K562 (cell line): Measurements from ENCODE around the gene TENM3. TPM values are rescaled to one million over a fixed set of nuclear protein-coding genes. Genes with fewer than 3 reads are reported as not detected.

Source experiments
- ATAC-seq: fragments of 200-7000 bp; cut with Tn5 transposase; 3 replicates; pipeline ENCODE4 v1.9.1; 2020; ENCODE audit warnings: moderate library complexity
- BruUV-seq: library from RNA; stranded (reverse); fragments of 400-500 nt; replicated peaks from 2 replicates; lab custom pipeline; 2021; lab: Mats Ljungman, UMichigan
- CTCF ChIA-PET: fragments of 300-600 bp; formaldehyde crosslinking; extraction: SDS; loops from one replicate; lab custom pipeline; 2021; ENCODE audit warnings: low intra/inter-chr PET ratio; lab: Yijun Ruan, JAX
- POLR2A ChIA-PET: fragments of 300-600, 350-650 bp; sonication (Branson Sonifier 250); formaldehyde crosslinking; extraction: SDS; loops from one replicate; lab custom pipeline; 2021; ENCODE audit warnings: antibody characterized with exemption, inconsistent platforms; lab: Yijun Ruan, JAX
- DNase-seq, 4 experiments: peaks; one replicate each; pipeline versions ENCODE4 v3.0.0 to v3.0.0-alpha.2; 2011 to 2018; ENCODE audit warnings: low spot score in 3 of 4, mixed read lengths in 3 of 4; ENCODE audit errors: extremely low read depth in 1 of 4
- FAIRE-seq: peaks from 2 replicates; lab custom pipeline; 2011; peaks lifted over from hg19 to GRCh38; lab: Jason Lieb, UNC
- H2AFZ ChIP-seq: 2 replicates; pipeline ENCODE4 v1.6.0; 2011; ENCODE audit warnings: low read depth, low read length, control low read depth, inconsistent platforms
- H3K27ac ChIP-seq: fragments of 200-600 bp; 3 replicates; pipeline ENCODE4 v1.8.0; 2011; ENCODE audit warnings: low read depth, mild to moderate bottlenecking, control low read depth, inconsistent platforms, low read length, moderate library complexity, mixed read lengths; ENCODE audit errors: extremely low read depth
- H3K27me3 ChIP-seq, 2 experiments: fragments of 300-600 bp in 1 of 2; 2 replicates in 1 of 2; 3 replicates in 1 of 2; pipeline versions ENCODE4 v1.6.0 to v1.8.0; 2011; ENCODE audit warnings: inconsistent platforms in 2 of 2, low read length in 2 of 2, mild to moderate bottlenecking in 1 of 2, mixed read lengths in 1 of 2, moderate library complexity in 1 of 2; ENCODE audit not compliant: control insufficient read depth in 2 of 2, insufficient read depth in 2 of 2
- H3K36me3 ChIP-seq: fragments of 300-600 bp; 3 replicates; pipeline ENCODE4 v1.8.0; 2011; ENCODE audit warnings: mild to moderate bottlenecking, low read length, inconsistent platforms; ENCODE audit not compliant: control insufficient read depth, insufficient read depth
- H3K4me1 ChIP-seq, 2 experiments: fragments of 200-600 bp in 1 of 2; replicated peaks in 1 of 2; 2 replicates in 1 of 2; 3 replicates in 1 of 2; pipeline versions ENCODE4 v1.5.1 to v1.8.0; 2011; ENCODE audit warnings: inconsistent platforms in 2 of 2, low read length in 2 of 2, mild to moderate bottlenecking in 1 of 2, mixed read lengths in 1 of 2, moderate library complexity in 1 of 2; ENCODE audit not compliant: control insufficient read depth in 2 of 2, insufficient read depth in 2 of 2
- H3K4me2 ChIP-seq: 2 replicates; pipeline ENCODE4 v1.6.1; 2011; ENCODE audit warnings: low read length, control low read depth, inconsistent platforms, mixed read lengths; ENCODE audit not compliant: insufficient read depth
- H3K4me3 ChIP-seq: fragments of 200-600 bp; sonication (generic), shearing (Covaris generic); 2 replicates; pipeline ENCODE4 v1.5.1; 2016; ENCODE audit warnings: control low read depth, inconsistent platforms
- H3K79me2 ChIP-seq: fragments of 200-600 bp; 3 replicates; pipeline ENCODE4 v1.8.0; 2011; ENCODE audit warnings: low read length, inconsistent platforms; ENCODE audit not compliant: control insufficient read depth, insufficient read depth
- H3K9ac ChIP-seq, 2 experiments: 2 replicates each; pipeline versions ENCODE4 v1.6.0 to v1.6.1; 2011; ENCODE audit warnings: low read depth in 2 of 2, low read length in 2 of 2, control low read depth in 1 of 2, inconsistent platforms in 1 of 2, mild to moderate bottlenecking in 1 of 2, mixed read lengths in 1 of 2; ENCODE audit not compliant: insufficient read depth in 1 of 2
- H3K9me1 ChIP-seq: one replicate; pipeline ENCODE4 v1.6.0; 2011; ENCODE audit warnings: inconsistent platforms, mild to moderate bottlenecking, low read length, moderate library complexity; ENCODE audit not compliant: control insufficient read depth, insufficient read depth
- H3K9me3 ChIP-seq: replicated peaks from 2 replicates; pipeline ENCODE4 v1.5.1; 2011; ENCODE audit warnings: low read depth, low read length, inconsistent platforms; ENCODE audit not compliant: control insufficient read depth, insufficient read depth
- H4K20me1 ChIP-seq: replicated peaks from 2 replicates; pipeline ENCODE4 v1.6.1; 2011; ENCODE audit warnings: low read length, inconsistent platforms, mixed read lengths; ENCODE audit not compliant: control insufficient read depth, insufficient read depth
- FOSL1 ChIP-seq: fragments of 200-800 bp; sonication (Bioruptor generic); conservative IDR thresholded peaks from 2 replicates; pipeline ENCODE4 v1.6.1; 2016; ENCODE audit warnings: missing genetic modification characterization, missing compliant biosample characterization
- FOXJ3 ChIP-seq: sonication (generic); formaldehyde crosslinking; IDR thresholded peaks from 2 replicates; pipeline ENCODE4 v1.4.0; 2020; ENCODE audit warnings: mild to moderate bottlenecking, missing genetic modification reagents
- HCFC1 ChIP-seq: IDR thresholded peaks from 2 replicates; pipeline ENCODE4 v1.6.1; 2012; ENCODE audit warnings: low read depth, low read length, improper control_type of control experiment
- MCM5 ChIP-seq: fragments of 450-650 bp; IDR thresholded peaks from 2 replicates; pipeline ENCODE4 v1.6.1; 2016; ENCODE audit warnings: low read depth
- NFRKB ChIP-seq: fragments of 450-650 bp; IDR thresholded peaks from 2 replicates; pipeline ENCODE4 v1.6.1; 2016; ENCODE audit warnings: low read depth
- SIN3B ChIP-seq: fragments of 450-650 bp; IDR thresholded peaks from 2 replicates; pipeline ENCODE4 v1.6.1; 2017; ENCODE audit warnings: low read depth, mild to moderate bottlenecking, moderate library complexity
- ZC3H4 ChIP-seq: sonication (generic); formaldehyde crosslinking; IDR thresholded peaks from 2 replicates; pipeline ENCODE4 v1.9.0; 2021; ENCODE audit warnings: missing genetic modification reagents, borderline replicate concordance
- ZNF324 ChIP-seq: fragments of 250-450 bp; sonication (Bioruptor Pico); IDR thresholded peaks from 2 replicates; pipeline ENCODE4 v1.4.0; 2020; ENCODE audit warnings: mild to moderate bottlenecking
- ZNF445 ChIP-seq: fragments of 250-450 bp; sonication (Bioruptor Pico); IDR thresholded peaks from 2 replicates; pipeline ENCODE4 v1.4.0; 2020; ENCODE audit warnings: low read depth, mild to moderate bottlenecking, moderate library complexity
- ZNF76 ChIP-seq: fragments of 250-450 bp; sonication (Bioruptor Pico); IDR thresholded peaks from 2 replicates; pipeline ENCODE4 v1.4.0; 2020; ENCODE audit warnings: mild to moderate bottlenecking, moderate library complexity, borderline replicate concordance
- ZNF766 ChIP-seq: fragments of 200-800 bp; sonication (Bioruptor generic); conservative IDR thresholded peaks from 2 replicates; pipeline ENCODE4 v1.6.1; 2016; ENCODE audit warnings: missing genetic modification characterization, missing compliant biosample characterization
- ZNF780A ChIP-seq: fragments of 250-450 bp; sonication (Bioruptor Pico); IDR thresholded peaks from 2 replicates; pipeline ENCODE4 v1.5.0; 2021; ENCODE audit warnings: mild to moderate bottlenecking
- WGBS: fragments of 100-300 bp; shearing (Covaris generic); methylation state at CpG from one replicate; pipeline ENCODE4 v1.1.6; 2016; ENCODE audit warnings: low coverage, mixed read lengths; ENCODE audit not compliant: insufficient coverage; ENCODE audit errors: missing lambda C conversion rate; 5-methylcytosine and 5-hydroxymethylcytosine counted together
- in situ Hi-C: fragments of 300-500 bp; cut with MboI; formaldehyde crosslinking; loops from 4 replicates; pipeline ENCODE4 v1.15.0; 2018; ENCODE audit warnings: inconsistent platforms, mixed read lengths
- intact Hi-C: fragments of 100-400 bp; cut with micrococcal nuclease; formaldehyde crosslinking; loops from 2 replicates; pipeline ENCODE4 v1.14.2; 2022
- polyA plus RNA-seq, 8 experiments: library from polyadenylated mRNA; depleted of rRNA in 4 of 8; stranded (reverse) in 5 of 8; unstranded in 3 of 8; fragments of >200 nt; fragmentation: Nextera tagmentation in 2 of 8; fragmentation: Illumina TruSeq in 1 of 8; extraction: Ambion mirVana in 2 of 8; extraction: Trizol in 1 of 8; gene quantifications; 2 replicates each; pipeline versions ENCODE4 v1.2.1 to v1.2.3, GENCODE V29; 2011 to 2014; ENCODE audit warnings: inconsistent platforms in 1 of 8, missing spikeins in 1 of 8
- total RNA-seq, 7 experiments: library from RNA; depleted of rRNA in 6 of 7; stranded (reverse); fragments of >200 nt in 6 of 7; fragmentation: Illumina TruSeq in 2 of 7; extraction: Trizol in 2 of 7; gene quantifications; 2 replicates each; pipeline versions ENCODE4 v1.2.1 to v1.2.3, GENCODE V29; 2011 to 2021; ENCODE audit warnings: low replicate concordance in 1 of 7

The TENM3 gene
- total and polyA plus RNA-seq, 9 of the 15 experiments (the other 6 are each of a cell fraction or from before 2014, with no cell fraction given) = 0.01 to 0.02 TPM; not detected in 7

DNA sequence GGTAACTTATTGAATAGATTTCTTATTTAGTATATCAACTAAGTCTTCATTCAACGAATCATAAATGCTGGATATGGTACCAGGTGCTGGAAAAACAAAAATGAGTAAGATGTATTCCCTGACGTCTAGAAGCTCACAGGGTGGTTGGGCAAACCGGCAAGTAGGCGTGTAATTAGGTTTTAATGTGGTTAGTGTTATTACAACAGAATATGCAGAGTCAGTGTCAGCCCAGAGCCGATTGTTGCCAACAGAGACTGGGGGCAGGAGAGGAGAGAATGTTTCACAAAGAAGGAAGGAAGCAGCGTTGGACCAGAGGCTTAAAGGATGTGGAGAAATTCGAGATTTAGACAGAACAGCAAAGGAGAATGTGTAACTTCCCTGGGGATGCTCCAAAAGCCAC, 111.7 kb downstream of the TENM3 start (continued):
- TF ChIP-seq ZNF766 (no peak), ZNF780A (no peak), ZNF76 (CRISPR knock-in tag) (no peak)

DNA sequence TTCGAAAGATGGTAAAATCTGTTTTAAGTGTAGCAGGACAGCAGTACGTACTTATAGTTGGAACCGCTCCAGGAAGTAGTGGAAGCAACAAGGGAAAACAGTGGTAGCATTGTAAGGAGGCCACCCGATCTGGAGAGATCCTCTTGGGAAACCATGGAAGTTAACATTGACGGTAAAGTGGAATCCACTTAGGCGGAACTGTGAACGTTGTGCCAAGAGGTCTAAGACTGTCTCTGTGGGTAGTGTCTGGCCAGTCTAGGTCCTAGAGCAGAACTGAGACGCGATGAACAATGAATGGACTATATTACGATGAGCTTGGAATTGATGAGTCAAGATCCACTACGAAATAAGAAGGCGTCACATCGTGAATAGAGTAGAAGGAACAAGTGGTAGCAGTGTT, 124.0 kb downstream of the TENM3 start:
- Histone ChIP-seq H3K9ac (no peak overlapping the region), H4K20me1 (no peaks in the 10 kb centered on the region), H3K4me1 (no peaks in the 10 kb centered on the region), H3K79me2 (no peaks in the 10 kb centered on the region), H3K27me3 (no peaks in the 10 kb centered on the region), H3K9me1 (no peaks in the 10 kb centered on the region), H3K27ac (no peak overlapping the region), H3K4me3 (no peak overlapping the region), H3K36me3 (no peaks in the 10 kb centered on the region), H3K4me2 (no peak overlapping the region), H2AFZ (no peak overlapping the region), H3K9me3 (no peaks in the 10 kb centered on the region)
- ChIA-PET CTCF (no interaction called here), POLR2A (no interaction called here)
- FAIRE-seq (no peak), DNase-seq (no peak), ATAC-seq (no peak)
- TF ChIP-seq ZC3H4 (no peak), FOXJ3 (no peak), NFRKB (no peak), MCM5 (no peak), HCFC1 (no peak), FOSL1 (tag) (no peak), ZNF324 (CRISPR knock-in tag) (no peak), SIN3B (no peak), ZNF445 (no peak)
- in situ Hi-C loops (no loop called here), intact Hi-C loops (no loop called here)
- under 1% methylated on average over 13 of the region's 13 CpGs for WGBS
- no TSS peak for BruUV-seq
